Trophoblast cell (in vitro differentiated cells and primary cell): ENCODE results near the gene CCDC24.

ENCODE experiments used
- DNase-seq, 2 donors: peaks; one replicate each; pipeline ENCODE4 v3.0.0-alpha.2; 2016
- H2AFZ ChIP-seq: 2 replicates; pipeline ENCODE4 v1.6.1; 2013; ENCODE audit warnings: low read length, moderate library complexity, mild to moderate bottlenecking; ENCODE audit not compliant: insufficient read depth, poor library complexity
- H2AK5ac ChIP-seq: 2 replicates; pipeline ENCODE4 v1.6.1; 2013; ENCODE audit warnings: mild to moderate bottlenecking, low read length
- H2BK120ac ChIP-seq: 2 replicates; pipeline ENCODE4 v1.6.1; 2013; ENCODE audit warnings: low read length, mild to moderate bottlenecking, moderate library complexity; ENCODE audit not compliant: insufficient read depth, poor library complexity
- H2BK12ac ChIP-seq: 2 replicates; pipeline ENCODE4 v1.6.1; 2013; ENCODE audit warnings: mild to moderate bottlenecking, low read length, moderate library complexity
- H2BK5ac ChIP-seq: 2 replicates; pipeline ENCODE4 v1.6.1; 2013; ENCODE audit warnings: low read length, low read depth, moderate library complexity, mild to moderate bottlenecking; ENCODE audit not compliant: poor library complexity
- H3K14ac ChIP-seq: 2 replicates; pipeline ENCODE4 v1.6.1; 2013; ENCODE audit warnings: mild to moderate bottlenecking, low read length
- H3K18ac ChIP-seq: 2 replicates; pipeline ENCODE4 v1.6.1; 2013; ENCODE audit warnings: mild to moderate bottlenecking, low read length
- H3K23ac ChIP-seq: 2 replicates; pipeline ENCODE4 v1.6.1; 2013; ENCODE audit warnings: low read length
- H3K27ac ChIP-seq: 2 replicates; pipeline ENCODE4 v1.5.1; 2013; ENCODE audit warnings: low read depth, mild to moderate bottlenecking, inconsistent platforms, low read length, moderate library complexity
- H3K27me3 ChIP-seq: 2 replicates; pipeline ENCODE4 v1.6.1; 2013; ENCODE audit warnings: inconsistent platforms, mild to moderate bottlenecking, low read length, moderate library complexity; ENCODE audit not compliant: insufficient read depth
- H3K36me3 ChIP-seq, 2 experiments: 1 replicate in 1 of 2; 2 replicates in 1 of 2; pipeline ENCODE4 v1.6.1; 2013; ENCODE audit warnings: low read length in 2 of 2, mild to moderate bottlenecking in 2 of 2, moderate library complexity in 1 of 2; ENCODE audit not compliant: insufficient read depth in 2 of 2, control insufficient read depth in 1 of 2
- H3K4ac ChIP-seq: 2 replicates; pipeline ENCODE4 v1.6.1; 2013; ENCODE audit warnings: low read depth, mild to moderate bottlenecking, low read length, moderate library complexity
- H3K4me1 ChIP-seq, 2 experiments: 1 replicate in 1 of 2; 2 replicates in 1 of 2; pipeline ENCODE4 v1.6.1; 2013; ENCODE audit warnings: low read length in 2 of 2, mild to moderate bottlenecking in 2 of 2, moderate library complexity in 1 of 2; ENCODE audit not compliant: insufficient read depth in 2 of 2, control insufficient read depth in 1 of 2
- H3K4me2 ChIP-seq: 2 replicates; pipeline ENCODE4 v1.6.1; 2013; ENCODE audit warnings: inconsistent platforms, mild to moderate bottlenecking, low read length, moderate library complexity
- H3K4me3 ChIP-seq: 2 replicates; pipeline ENCODE4 v1.5.1; 2013; ENCODE audit warnings: mild to moderate bottlenecking, low read depth, low read length, inconsistent platforms
- H3K79me1 ChIP-seq: one replicate; pipeline ENCODE4 v1.6.1; 2013; ENCODE audit warnings: low read length
- H3K79me2 ChIP-seq: 2 replicates; pipeline ENCODE4 v1.6.1; 2013; ENCODE audit warnings: low read length, mild to moderate bottlenecking; ENCODE audit not compliant: control insufficient read depth, insufficient read depth, poor library complexity
- H3K9ac ChIP-seq: 2 replicates; pipeline ENCODE4 v1.6.1; 2013; ENCODE audit warnings: mild to moderate bottlenecking, low read length
- H3K9me3 ChIP-seq: 2 replicates; pipeline ENCODE4 v1.6.1; 2013; ENCODE audit warnings: low read depth, mild to moderate bottlenecking, control low read depth, inconsistent platforms, low read length; ENCODE audit not compliant: insufficient read depth
- H4K12ac ChIP-seq: 2 replicates; pipeline ENCODE4 v1.6.1; 2013; ENCODE audit warnings: low read depth, mild to moderate bottlenecking, low read length, moderate library complexity
- H4K8ac ChIP-seq: 2 replicates; pipeline ENCODE4 v1.6.1; 2013; ENCODE audit warnings: low read depth, mild to moderate bottlenecking, low read length, moderate library complexity
- H4K91ac ChIP-seq: one replicate; pipeline ENCODE4 v1.6.1; 2013; ENCODE audit warnings: low read depth, mild to moderate bottlenecking, low read length, moderate library complexity
- WGBS: extraction: QIAGEN DNeasy Blood & Tissue Kit; methylation state at CpG from one replicate; pipeline ENCODE4 v1.1.7; 2013; ENCODE audit warnings: missing lambda C conversion rate; ENCODE audit not compliant: insufficient read length, insufficient coverage; ENCODE audit errors: extremely low coverage; 5-methylcytosine and 5-hydroxymethylcytosine counted together

CCDC24 gene

GRCh38 chr1:43951021-43951985 is 40.1 kb upstream of the CCDC24 start:
- Histone ChIP-seq H3K79me2 (peaks cover 9% of the 10 kb centered on the region), H3K4me3 (no peak overlapping the region), H3K36me3 (peaks cover 7 to 8% of the 10 kb centered on the region in 2 experiments), H4K8ac (no peak overlapping the region), H3K14ac (no peak overlapping the region), H3K18ac (no peak overlapping the region), H3K4me1 (peaks cover 11 to 18% of the 10 kb centered on the region in 2 experiments), H3K9me3 (no peaks in the 10 kb centered on the region), H3K9ac (no peak overlapping the region), H4K12ac (no peak overlapping the region), H3K4ac (no peak overlapping the region), H2BK12ac (no peak overlapping the region), H2BK120ac (no peak overlapping the region), H3K79me1 (peaks cover 7% of the 10 kb centered on the region), H3K27me3 (no peaks in the 10 kb centered on the region), H3K4me2 (no peak overlapping the region), H2AK5ac (no peak overlapping the region), H3K23ac (no peak overlapping the region), H3K27ac (no peak overlapping the region), H2AFZ (no peak overlapping the region), H2BK5ac (no peak overlapping the region), H4K91ac (no peak overlapping the region)
- no peak for DNase-seq
- WGBS, result no CpG with 5 or more reads among the region's 4 CpGs

GRCh38 chr1:43952731-43953346 is 38.6 kb upstream of the CCDC24 start:
- no peak overlapping the region for H3K4ac ChIP-seq
- H4K12ac ChIP-seq, result no peak overlapping the region
- peaks cover 19 to 23% of the 10 kb centered on the region in 2 experiments for H3K36me3 ChIP-seq
- no peak overlapping the region for H3K14ac ChIP-seq
- no peak overlapping the region for H3K4me2 ChIP-seq
- no peak overlapping the region for H4K91ac ChIP-seq
- 100% methylated on average over 1 of the region's 8 CpGs for WGBS
- H2AK5ac ChIP-seq, result no peak overlapping the region
- no peaks in the 10 kb centered on the region for H3K9me3 ChIP-seq
- no peak overlapping the region for H3K23ac ChIP-seq
- no peak overlapping the region for H2BK120ac ChIP-seq
- DNase-seq, result no peak
- peaks cover 4 to 10% of the 10 kb centered on the region in 2 experiments for H3K4me1 ChIP-seq
- H2BK12ac ChIP-seq, result no peak overlapping the region
- no peak overlapping the region for H3K27ac ChIP-seq
- H2AFZ ChIP-seq, result no peak overlapping the region
- no peaks in the 10 kb centered on the region for H3K79me2 ChIP-seq
- H3K27me3 ChIP-seq, result no peaks in the 10 kb centered on the region
- H3K79me1 ChIP-seq, result no peaks in the 10 kb centered on the region
- no peak overlapping the region for H3K4me3 ChIP-seq
- no peak overlapping the region for H2BK5ac ChIP-seq
- H4K8ac ChIP-seq, result no peak overlapping the region
- no peak overlapping the region for H3K18ac ChIP-seq
- no peak overlapping the region for H3K9ac ChIP-seq

GRCh38 chr1:43953361-43953760 is 38.0 kb upstream of the CCDC24 start:
- no peak overlapping the region for H2AFZ ChIP-seq
- no CpG with 5 or more reads among the region's 3 CpGs for WGBS
- no peak overlapping the region for H3K27ac ChIP-seq
- H3K9ac ChIP-seq, result no peak overlapping the region
- H3K4me1 ChIP-seq, result peaks cover 0 to 5% of the 10 kb centered on the region in 2 experiments
- H3K23ac ChIP-seq, result no peak overlapping the region
- H4K8ac ChIP-seq, result no peak overlapping the region
- H4K91ac ChIP-seq, result no peak overlapping the region
- H2BK5ac ChIP-seq, result no peak overlapping the region
- H2AK5ac ChIP-seq, result no peak overlapping the region
- H3K79me2 ChIP-seq, result no peaks in the 10 kb centered on the region
- no peak overlapping the region for H4K12ac ChIP-seq
- H2BK12ac ChIP-seq, result no peak overlapping the region
- H3K79me1 ChIP-seq, result no peaks in the 10 kb centered on the region
- no peak overlapping the region for H3K14ac ChIP-seq
- H3K4ac ChIP-seq, result no peak overlapping the region
- no peak overlapping the region for H3K4me3 ChIP-seq
- no peak overlapping the region for H3K18ac ChIP-seq
- no peaks in the 10 kb centered on the region for H3K27me3 ChIP-seq
- H3K9me3 ChIP-seq, result no peaks in the 10 kb centered on the region
- H3K4me2 ChIP-seq, result no peak overlapping the region
- no peak overlapping the region for H2BK120ac ChIP-seq
- peaks cover 23 to 27% of the 10 kb centered on the region in 2 experiments for H3K36me3 ChIP-seq
- no peak for DNase-seq

GRCh38 chr1:43954036-43954435 is 37.4 kb upstream of the CCDC24 start:
- Histone ChIP-seq H3K4me1 (peaks cover 0 to 2% of the 10 kb centered on the region in 2 experiments), H4K8ac (no peak overlapping the region), H3K4ac (no peak overlapping the region), H3K9ac (no peak overlapping the region), H3K27me3 (no peaks in the 10 kb centered on the region), H3K27ac (no peak overlapping the region), H3K23ac (no peak overlapping the region), H3K36me3 (peaks cover 26 to 34% of the 10 kb centered on the region in 2 experiments), H2AK5ac (no peak overlapping the region), H2BK12ac (no peak overlapping the region), H4K91ac (no peak overlapping the region), H3K4me3 (no peak overlapping the region), H3K79me1 (no peaks in the 10 kb centered on the region), H3K9me3 (no peaks in the 10 kb centered on the region), H3K4me2 (no peak overlapping the region), H4K12ac (no peak overlapping the region), H2BK120ac (no peak overlapping the region), H3K18ac (no peak overlapping the region), H3K79me2 (no peaks in the 10 kb centered on the region), H2BK5ac (no peak overlapping the region), H3K14ac (no peak overlapping the region), H2AFZ (no peak overlapping the region)
- DNase-seq, result no peak
- WGBS, result no CpG with 5 or more reads among the region's 5 CpGs
